Panc1 (cell line): ENCODE measurements around the gene INVS.

ENCODE experiments used
- TF ChIP-seq, protein P1 (sequence below): fragments of 450-650 bp; IDR thresholded peaks from 2 replicates; pipeline ENCODE4 v1.5.1; 2017; ENCODE audit warnings: mild to moderate bottlenecking
- TF ChIP-seq, protein P2 (sequence below), 2 experiments: IDR thresholded peaks; 2 replicates each; pipeline ENCODE4 v1.6.1; 2011 to 2012; ENCODE audit warnings: low read depth in 2 of 2, control low read depth in 1 of 2, low read length in 1 of 2, mild to moderate bottlenecking in 1 of 2, moderate library complexity in 1 of 2; ENCODE audit not compliant: insufficient read depth in 1 of 2

DNA sequence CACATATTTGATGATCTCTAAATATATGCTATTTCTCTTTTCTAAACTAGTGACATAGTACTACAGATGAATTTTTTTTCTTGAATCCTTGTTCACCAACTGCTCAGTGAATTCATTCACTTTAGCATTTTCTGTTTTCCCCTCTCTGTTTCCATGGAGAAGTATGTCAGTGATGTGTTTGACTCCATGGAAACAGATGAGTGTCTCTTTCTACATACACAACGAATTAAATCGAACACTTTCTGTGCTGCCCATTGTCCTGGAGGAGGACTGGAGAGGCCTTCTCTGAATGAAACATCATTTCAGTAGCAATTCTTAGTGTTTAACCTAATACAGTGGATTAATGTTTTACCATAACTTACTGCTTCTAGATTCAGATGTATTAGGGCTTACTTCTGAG is 9.5 kb downstream of the INVS start:
- TF ChIP-seq, protein P1, sequence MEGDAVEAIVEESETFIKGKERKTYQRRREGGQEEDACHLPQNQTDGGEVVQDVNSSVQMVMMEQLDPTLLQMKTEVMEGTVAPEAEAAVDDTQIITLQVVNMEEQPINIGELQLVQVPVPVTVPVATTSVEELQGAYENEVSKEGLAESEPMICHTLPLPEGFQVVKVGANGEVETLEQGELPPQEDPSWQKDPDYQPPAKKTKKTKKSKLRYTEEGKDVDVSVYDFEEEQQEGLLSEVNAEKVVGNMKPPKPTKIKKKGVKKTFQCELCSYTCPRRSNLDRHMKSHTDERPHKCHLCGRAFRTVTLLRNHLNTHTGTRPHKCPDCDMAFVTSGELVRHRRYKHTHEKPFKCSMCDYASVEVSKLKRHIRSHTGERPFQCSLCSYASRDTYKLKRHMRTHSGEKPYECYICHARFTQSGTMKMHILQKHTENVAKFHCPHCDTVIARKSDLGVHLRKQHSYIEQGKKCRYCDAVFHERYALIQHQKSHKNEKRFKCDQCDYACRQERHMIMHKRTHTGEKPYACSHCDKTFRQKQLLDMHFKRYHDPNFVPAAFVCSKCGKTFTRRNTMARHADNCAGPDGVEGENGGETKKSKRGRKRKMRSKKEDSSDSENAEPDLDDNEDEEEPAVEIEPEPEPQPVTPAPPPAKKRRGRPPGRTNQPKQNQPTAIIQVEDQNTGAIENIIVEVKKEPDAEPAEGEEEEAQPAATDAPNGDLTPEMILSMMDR = no peak
- TF ChIP-seq, protein P2, sequence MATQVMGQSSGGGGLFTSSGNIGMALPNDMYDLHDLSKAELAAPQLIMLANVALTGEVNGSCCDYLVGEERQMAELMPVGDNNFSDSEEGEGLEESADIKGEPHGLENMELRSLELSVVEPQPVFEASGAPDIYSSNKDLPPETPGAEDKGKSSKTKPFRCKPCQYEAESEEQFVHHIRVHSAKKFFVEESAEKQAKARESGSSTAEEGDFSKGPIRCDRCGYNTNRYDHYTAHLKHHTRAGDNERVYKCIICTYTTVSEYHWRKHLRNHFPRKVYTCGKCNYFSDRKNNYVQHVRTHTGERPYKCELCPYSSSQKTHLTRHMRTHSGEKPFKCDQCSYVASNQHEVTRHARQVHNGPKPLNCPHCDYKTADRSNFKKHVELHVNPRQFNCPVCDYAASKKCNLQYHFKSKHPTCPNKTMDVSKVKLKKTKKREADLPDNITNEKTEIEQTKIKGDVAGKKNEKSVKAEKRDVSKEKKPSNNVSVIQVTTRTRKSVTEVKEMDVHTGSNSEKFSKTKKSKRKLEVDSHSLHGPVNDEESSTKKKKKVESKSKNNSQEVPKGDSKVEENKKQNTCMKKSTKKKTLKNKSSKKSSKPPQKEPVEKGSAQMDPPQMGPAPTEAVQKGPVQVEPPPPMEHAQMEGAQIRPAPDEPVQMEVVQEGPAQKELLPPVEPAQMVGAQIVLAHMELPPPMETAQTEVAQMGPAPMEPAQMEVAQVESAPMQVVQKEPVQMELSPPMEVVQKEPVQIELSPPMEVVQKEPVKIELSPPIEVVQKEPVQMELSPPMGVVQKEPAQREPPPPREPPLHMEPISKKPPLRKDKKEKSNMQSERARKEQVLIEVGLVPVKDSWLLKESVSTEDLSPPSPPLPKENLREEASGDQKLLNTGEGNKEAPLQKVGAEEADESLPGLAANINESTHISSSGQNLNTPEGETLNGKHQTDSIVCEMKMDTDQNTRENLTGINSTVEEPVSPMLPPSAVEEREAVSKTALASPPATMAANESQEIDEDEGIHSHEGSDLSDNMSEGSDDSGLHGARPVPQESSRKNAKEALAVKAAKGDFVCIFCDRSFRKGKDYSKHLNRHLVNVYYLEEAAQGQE (IDR thresholded peaks at IDR 0.05; ENCODE audit: insufficient read depth in 1 of 2, low read depth in 2 of 2, low read length in 1 of 2) = no peak
